K562 (cell line): ENCODE data around the gene SHISA4. TPM values are rescaled to one million over a fixed set of nuclear protein-coding genes. Genes with fewer than 3 reads are reported as not detected.

Experiments
- ARHGAP35 ChIP-seq: fragments of 450-650 bp; IDR thresholded peaks from 2 replicates; pipeline ENCODE4 v1.6.1; 2018; ENCODE audit not compliant: partially characterized antibody
- BDP1 ChIP-seq: IDR thresholded peaks from 3 replicates; pipeline ENCODE4 v1.6.1; 2011; ENCODE audit not compliant: insufficient read length, insufficient read depth
- BRF2 ChIP-seq: IDR thresholded peaks from 3 replicates; pipeline ENCODE4 v1.6.1; 2011; ENCODE audit warnings: borderline replicate concordance, mild to moderate bottlenecking; ENCODE audit not compliant: insufficient read length, insufficient read depth
- E2F5 ChIP-seq: sonication (generic); formaldehyde crosslinking; IDR thresholded peaks from 2 replicates; pipeline ENCODE4 v1.8.0; 2022; ENCODE audit warnings: mild to moderate bottlenecking, missing genetic modification reagents
- EZH2 ChIP-seq: IDR thresholded peaks from 2 replicates; pipeline ENCODE4 v1.6.1; 2012; ENCODE audit warnings: low read depth, mild to moderate bottlenecking, inconsistent platforms, low read length, borderline replicate concordance
- JUND ChIP-seq, 2 experiments: IDR thresholded peaks; 2 replicates in 1 of 2; 3 replicates in 1 of 2; pipeline ENCODE4 v1.6.1; 2011; ENCODE audit warnings: borderline replicate concordance in 2 of 2, low read depth in 2 of 2, low read length in 2 of 2, improper control_type of control experiment in 1 of 2, missing biosample characterization in 1 of 2, missing genetic modification characterization in 1 of 2, missing genetic modification reagents in 1 of 2
- RBBP5 ChIP-seq: fragments of 200-600 bp; sonication (generic); IDR thresholded peaks from 2 replicates; pipeline ENCODE4 v1.6.1; 2012; ENCODE audit warnings: borderline replicate concordance, mild to moderate bottlenecking, low read length, control low read depth, inconsistent platforms; ENCODE audit not compliant: insufficient read depth, poor library complexity, severe bottlenecking
- SAFB ChIP-seq: fragments of 200-400 bp; formaldehyde crosslinking; IDR thresholded peaks from 2 replicates; pipeline ENCODE4 v1.6.1; 2017; ENCODE audit warnings: low read depth, low read length, borderline replicate concordance
- SAP30 ChIP-seq: fragments of 200-600 bp; sonication (generic); IDR thresholded peaks from 2 replicates; pipeline ENCODE4 v1.6.1; 2012; ENCODE audit warnings: borderline replicate concordance, low read depth, mild to moderate bottlenecking, moderate library complexity, low read length, control low read depth, inconsistent platforms; ENCODE audit not compliant: insufficient read depth, poor library complexity, severe bottlenecking
- SMARCC2 ChIP-seq: fragments of 450-650 bp; IDR thresholded peaks from 2 replicates; pipeline ENCODE4 v1.6.1; 2017; ENCODE audit warnings: antibody characterized with exemption, moderate library complexity, mild to moderate bottlenecking, low read depth
- SRSF1 ChIP-seq: fragments of 200-400 bp; formaldehyde crosslinking; IDR thresholded peaks from 2 replicates; pipeline ENCODE4 v1.6.1; 2017; ENCODE audit warnings: mild to moderate bottlenecking, low read depth, low read length, moderate library complexity
- TRIM24 ChIP-seq, 2 experiments: fragments of 450-650 bp; IDR thresholded peaks; 2 replicates each; pipeline ENCODE4 v1.6.1; 2016
- YY1 ChIP-seq, 3 experiments: IDR thresholded peaks; 2 replicates each; pipeline ENCODE4 v1.6.1; 2011; ENCODE audit warnings: low read length in 2 of 3, mild to moderate bottlenecking in 2 of 3, moderate library complexity in 2 of 3, borderline replicate concordance in 1 of 3, control low read depth in 1 of 3, low read depth in 1 of 3; ENCODE audit not compliant: insufficient read depth in 3 of 3, insufficient replicate concordance in 2 of 3, control insufficient read depth in 1 of 3, insufficient read length in 1 of 3; ENCODE audit errors: extremely low read depth in 1 of 3
- ZBTB11 ChIP-seq, 3 experiments: fragments of 200-800 bp in 1 of 3; fragments of 250-450 bp in 1 of 3; fragments of 450-650 bp in 1 of 3; sonication (Bioruptor Pico) in 1 of 3; sonication (Bioruptor generic) in 1 of 3; formaldehyde crosslinking in 1 of 3; IDR thresholded peaks; 2 replicates each; pipeline versions ENCODE4 v1.6.1 to v1.8.0; 2016 to 2022; ENCODE audit warnings: mild to moderate bottlenecking in 2 of 3, missing genetic modification characterization in 2 of 3, missing compliant biosample characterization in 1 of 3, moderate library complexity in 1 of 3
- ZFP30 ChIP-seq: fragments of 250-450 bp; sonication (Bioruptor Pico); IDR thresholded peaks from 2 replicates; pipeline ENCODE4 v1.8.0; 2022; ENCODE audit warnings: moderate library complexity, mild to moderate bottlenecking, inconsistent platforms, borderline replicate concordance
- ZNF121 ChIP-seq: sonication (generic); formaldehyde crosslinking; conservative IDR thresholded peaks from 2 replicates; pipeline ENCODE4 v1.8.0; 2022; ENCODE audit warnings: missing genetic modification reagents
- ZNF444 ChIP-seq: fragments of 250-450 bp; sonication (Bioruptor Pico); IDR thresholded peaks from 2 replicates; pipeline ENCODE4 v1.4.0; 2020; ENCODE audit warnings: mild to moderate bottlenecking, moderate library complexity
- ZNF655 ChIP-seq: fragments of 250-450 bp; sonication (Bioruptor Pico); IDR thresholded peaks from 2 replicates; pipeline ENCODE4 v1.5.0; 2021
- polyA plus RNA-seq, 8 experiments: library from polyadenylated mRNA; depleted of rRNA in 4 of 8; stranded (reverse) in 5 of 8; unstranded in 3 of 8; fragments of >200 nt; fragmentation: Nextera tagmentation in 2 of 8; fragmentation: Illumina TruSeq in 1 of 8; extraction: Ambion mirVana in 2 of 8; extraction: Trizol in 1 of 8; gene quantifications; 2 replicates each; pipeline versions ENCODE4 v1.2.1 to v1.2.3, GENCODE V29; 2011 to 2014; ENCODE audit warnings: inconsistent platforms in 1 of 8, missing spikeins in 1 of 8
- total RNA-seq, 7 experiments: library from RNA; depleted of rRNA in 6 of 7; stranded (reverse); fragments of >200 nt in 6 of 7; fragmentation: Illumina TruSeq in 2 of 7; extraction: Trizol in 2 of 7; gene quantifications; 2 replicates each; pipeline versions ENCODE4 v1.2.1 to v1.2.3, GENCODE V29; 2011 to 2021; ENCODE audit warnings: low replicate concordance in 1 of 7

SHISA4 gene
- total and polyA plus RNA-seq, 9 of the 15 experiments (the other 6 are each of a cell fraction or from before 2014, with no cell fraction given): 0.15 to 0.95 (median 0.68) TPM; not detected in 2

GRCh38 chr1:201916649-201917249, 28.1 kb downstream of the SHISA4 start (continued):
- TF ChIP-seq ZBTB11 (CRISPR knock-in tag; IDR thresholded peaks at IDR 0.05): no peak
- TF ChIP-seq E2F5 (CRISPR knock-in tag): no peak
- TF ChIP-seq ZNF444 (CRISPR knock-in tag): no peak
- TF ChIP-seq ARHGAP35: no peak
- TF ChIP-seq SAFB: no peak
- peak; percentile 56; the same call in 1 of the 2 replicates for TF ChIP-seq SMARCC2
- peak in 2 of 3 experiments; percentile 22 to 60 for TF ChIP-seq YY1 (IDR thresholded peaks at IDR 0.05; ENCODE audit: borderline replicate concordance in 1 of 3, control insufficient read depth in 1 of 3, extremely low read depth in 1 of 3, insufficient read depth in 3 of 3, insufficient read length in 1 of 3, insufficient replicate concordance in 2 of 3, low read depth in 1 of 3, low read length in 2 of 3)
- TF ChIP-seq ZNF121 (CRISPR knock-in tag): no peak
- no peak for TF ChIP-seq BDP1
- peak; percentile 89 for TF ChIP-seq JUND (IDR thresholded peaks at IDR 0.05; ENCODE audit: borderline replicate concordance, low read depth, low read length)
- peak; percentile 89; the same call in 1 of the 3 replicates for TF ChIP-seq JUND (tag; IDR thresholded peaks at IDR 0.05; ENCODE audit: borderline replicate concordance, low read depth, low read length)
- TF ChIP-seq EZH2: no peak
- no peak for TF ChIP-seq SRSF1
- peak; percentile 58 for TF ChIP-seq RBBP5
- 0 out of 4 replicates have a peak, but pooled peaks of 1 of the 2 experiments have one; percentile 11 for TF ChIP-seq TRIM24 (IDR thresholded peaks at IDR 0.05)
- no peak for TF ChIP-seq ZNF655
- no peak for TF ChIP-seq BRF2
- no peak for TF ChIP-seq ZFP30 (CRISPR knock-in tag)
- TF ChIP-seq SAP30: no peak
